OCI-LY7 (cell line): ENCODE results near the gene COL24A1. TPM values are rescaled to one million over a fixed set of nuclear protein-coding genes. Genes with fewer than 3 reads are reported as not detected.

Source experiments
- BruUV-seq: library from RNA; stranded (reverse); fragments of 400-500 nt; replicated peaks from 2 replicates; lab custom pipeline; 2021; lab: Mats Ljungman, UMichigan
- CTCF ChIA-PET: fragments of 300-600 bp; sonication (Branson Sonifier 250); formaldehyde crosslinking; loops from one replicate; lab custom pipeline; 2022; ENCODE audit warnings: antibody characterized with exemption; ENCODE audit not compliant: unreplicated experiment; lab: Charles Lee
- POLR2A ChIA-PET: fragments of 300-600 bp; sonication (Branson Sonifier 250); formaldehyde crosslinking; loops from one replicate; lab custom pipeline; 2022; ENCODE audit warnings: antibody characterized with exemption; lab: Charles Lee
- DNase-seq: peaks from one replicate; pipeline ENCODE4 v3.0.0-alpha.2; 2015; ENCODE audit warnings: low spot score
- H2AFZ ChIP-seq: fragments of 200-600 bp; sonication (generic), shearing (Covaris generic); 2 replicates; pipeline ENCODE4 v1.6.1; 2014; ENCODE audit warnings: mild to moderate bottlenecking, antibody characterized with exemption, low read length, moderate library complexity
- H3K27ac ChIP-seq: fragments of 200-600 bp; sonication (generic); 2 replicates; pipeline ENCODE4 v1.5.1; 2014; ENCODE audit warnings: mixed run types, low read depth, mild to moderate bottlenecking, moderate library complexity, low read length, inconsistent platforms; ENCODE audit not compliant: poor library complexity, severe bottlenecking
- H3K36me3 ChIP-seq: fragments of 200-600 bp; sonication (generic); 2 replicates; pipeline ENCODE4 v1.6.1; 2014; ENCODE audit warnings: mild to moderate bottlenecking, antibody characterized with exemption, low read length, moderate library complexity, mixed read lengths; ENCODE audit not compliant: insufficient read depth
- H3K4me1 ChIP-seq: fragments of 200-600 bp; sonication (generic); 2 replicates; pipeline ENCODE4 v1.5.1; 2014; ENCODE audit warnings: mild to moderate bottlenecking, low read length; ENCODE audit not compliant: insufficient read depth, poor library complexity, severe bottlenecking
- H3K4me2 ChIP-seq: fragments of 200-600 bp; sonication (generic); 2 replicates; pipeline ENCODE4 v1.6.1; 2014; ENCODE audit warnings: mild to moderate bottlenecking, low read length
- H3K4me3 ChIP-seq: fragments of 200-600 bp; sonication (generic); 2 replicates; pipeline ENCODE4 v1.5.1; 2014; ENCODE audit warnings: mild to moderate bottlenecking, low read depth, low read length; ENCODE audit not compliant: poor library complexity, severe bottlenecking
- H3K79me2 ChIP-seq: fragments of 200-600 bp; sonication (generic); 2 replicates; pipeline ENCODE4 v1.6.1; 2016; ENCODE audit warnings: low read depth, mild to moderate bottlenecking, low read length, moderate library complexity, mixed read lengths; ENCODE audit not compliant: insufficient read depth
- H3K9me2 ChIP-seq: fragments of 200-600 bp; sonication (generic); 2 replicates; pipeline ENCODE4 v1.6.1; 2016; ENCODE audit warnings: mild to moderate bottlenecking, low read length, mixed read lengths; ENCODE audit not compliant: insufficient read depth
- H3K9me3 ChIP-seq: fragments of 200-600 bp; sonication (generic); 2 replicates; pipeline ENCODE4 v1.6.1; 2014; ENCODE audit warnings: mild to moderate bottlenecking, mixed run types, low read length, mixed read lengths
- H4K20me1 ChIP-seq: fragments of 200-600 bp; sonication (generic); 2 replicates; pipeline ENCODE4 v1.6.1; 2014; ENCODE audit warnings: mild to moderate bottlenecking, antibody characterized with exemption, low read length, moderate library complexity, mixed read lengths; ENCODE audit not compliant: insufficient read depth
- EZH2phosphoT487 ChIP-seq: fragments of 200-600 bp; sonication (generic); IDR thresholded peaks from 2 replicates; pipeline ENCODE4 v1.6.1; 2018; ENCODE audit warnings: low read depth, borderline replicate concordance, mild to moderate bottlenecking, mixed run types, antibody characterized with exemption, low read length, moderate library complexity, mixed read lengths
- intact Hi-C: fragments of 100-400 bp; cut with micrococcal nuclease; formaldehyde crosslinking; loops from one replicate; pipeline ENCODE4 v1.10.0; 2022; ENCODE audit not compliant: unreplicated experiment
- total RNA-seq, 2 experiments: library from RNA; depleted of rRNA in 1 of 2; stranded (reverse); fragments of >200 nt in 1 of 2; shearing (Covaris generic) in 1 of 2; gene quantifications; 2 replicates each; pipeline ENCODE4 v1.2.3, GENCODE V29; 2014 to 2022
- TF ChIP-seq, protein P1 (sequence below): fragments of 200-600 bp; sonication (generic); conservative IDR thresholded peaks from 2 replicates; pipeline ENCODE4 v1.5.1; 2014; ENCODE audit warnings: mild to moderate bottlenecking, antibody characterized with exemption, low read length, moderate library complexity, mixed read lengths

The COL24A1 gene
- total RNA-seq, 2 experiments from 2014 or later: 0.06 to 0.23 TPM

GRCh38 chr1:85940656-85941306 lies 215.8 kb downstream of the COL24A1 start:
- Histone ChIP-seq H3K4me2 (no peak overlapping the region), H3K27ac (no peak overlapping the region), H3K36me3 (no peaks in the 10 kb centered on the region), H3K9me3 (no peaks in the 10 kb centered on the region), H3K4me3 (no peak overlapping the region), H4K20me1 (no peaks in the 10 kb centered on the region), H2AFZ (no peak overlapping the region), H3K4me1 (no peaks in the 10 kb centered on the region), H3K79me2 (no peaks in the 10 kb centered on the region), H3K9me2 (no peaks in the 10 kb centered on the region)
- BruUV-seq: no TSS peak
- CTCF ChIA-PET: no interaction called here
- POLR2A ChIA-PET: interaction anchor here (0.9 kb wide), 1 partner anchor 53 kb away, joined by 3 read pairs; no protein-coding TSS in a partner anchor
- intact Hi-C loops: no loop called here
- TF ChIP-seq EZH2phosphoT487: no peak
- TF ChIP-seq, protein P1, sequence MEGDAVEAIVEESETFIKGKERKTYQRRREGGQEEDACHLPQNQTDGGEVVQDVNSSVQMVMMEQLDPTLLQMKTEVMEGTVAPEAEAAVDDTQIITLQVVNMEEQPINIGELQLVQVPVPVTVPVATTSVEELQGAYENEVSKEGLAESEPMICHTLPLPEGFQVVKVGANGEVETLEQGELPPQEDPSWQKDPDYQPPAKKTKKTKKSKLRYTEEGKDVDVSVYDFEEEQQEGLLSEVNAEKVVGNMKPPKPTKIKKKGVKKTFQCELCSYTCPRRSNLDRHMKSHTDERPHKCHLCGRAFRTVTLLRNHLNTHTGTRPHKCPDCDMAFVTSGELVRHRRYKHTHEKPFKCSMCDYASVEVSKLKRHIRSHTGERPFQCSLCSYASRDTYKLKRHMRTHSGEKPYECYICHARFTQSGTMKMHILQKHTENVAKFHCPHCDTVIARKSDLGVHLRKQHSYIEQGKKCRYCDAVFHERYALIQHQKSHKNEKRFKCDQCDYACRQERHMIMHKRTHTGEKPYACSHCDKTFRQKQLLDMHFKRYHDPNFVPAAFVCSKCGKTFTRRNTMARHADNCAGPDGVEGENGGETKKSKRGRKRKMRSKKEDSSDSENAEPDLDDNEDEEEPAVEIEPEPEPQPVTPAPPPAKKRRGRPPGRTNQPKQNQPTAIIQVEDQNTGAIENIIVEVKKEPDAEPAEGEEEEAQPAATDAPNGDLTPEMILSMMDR: no peak
- DNase-seq: no peak

DNA sequence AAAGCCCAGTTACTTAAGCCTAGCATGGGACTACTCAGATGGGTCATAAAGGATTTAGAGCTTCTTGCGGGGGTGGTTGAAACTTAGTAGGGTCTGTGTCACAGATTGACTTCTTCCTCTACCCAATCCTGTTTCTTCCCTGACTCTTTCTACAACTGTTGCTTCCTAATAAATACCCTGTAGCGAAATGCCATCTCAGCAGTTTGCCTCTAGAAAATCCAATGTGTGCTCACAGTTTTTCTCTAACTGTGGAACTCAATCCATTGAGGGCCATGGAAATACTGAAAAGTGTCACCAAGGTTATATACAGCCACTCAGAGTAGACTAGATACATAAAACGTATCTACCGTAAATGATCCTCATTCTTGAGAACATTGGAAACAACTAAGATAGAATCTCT lies 217.7 kb downstream of the COL24A1 start:
- no peak for TF ChIP-seq EZH2phosphoT487
- TF ChIP-seq, protein P1: no peak
- no peaks in the 10 kb centered on the region for H3K79me2 ChIP-seq
- POLR2A ChIA-PET: no interaction called here
- H3K4me3 ChIP-seq: no peak overlapping the region
- no peak overlapping the region for H3K4me2 ChIP-seq
- H3K27ac ChIP-seq: no peak overlapping the region
- H3K9me2 ChIP-seq: no peaks in the 10 kb centered on the region
- no peaks in the 10 kb centered on the region for H3K36me3 ChIP-seq
- H2AFZ ChIP-seq: no peak overlapping the region
- no peak for DNase-seq
- intact Hi-C loops: no loop called here
- BruUV-seq: no TSS peak
- no peaks in the 10 kb centered on the region for H4K20me1 ChIP-seq
- no peaks in the 10 kb centered on the region for H3K9me3 ChIP-seq
- H3K4me1 ChIP-seq: no peaks in the 10 kb centered on the region
- CTCF ChIA-PET: no interaction called here

- BruUV-seq: no TSS peak
Observed at GRCh38 chr1:85936470-85936869, 220.1 kb downstream of the COL24A1 start.

More at GRCh38 chr1:85936470-85936869, 220.1 kb downstream of the COL24A1 start:
- Histone ChIP-seq H3K4me1 (no peaks in the 10 kb centered on the region), H3K4me3 (no peak overlapping the region), H2AFZ (no peak overlapping the region), H3K36me3 (no peaks in the 10 kb centered on the region), H3K79me2 (no peaks in the 10 kb centered on the region), H3K9me3 (no peaks in the 10 kb centered on the region), H3K4me2 (no peak overlapping the region), H4K20me1 (no peaks in the 10 kb centered on the region), H3K27ac (no peak overlapping the region), H3K9me2 (no peaks in the 10 kb centered on the region)
- intact Hi-C loops: no loop called here
- DNase-seq: no peak
- TF ChIP-seq, protein P1: no peak
- no peak for TF ChIP-seq EZH2phosphoT487
- ChIA-PET CTCF (no interaction called here), POLR2A (interaction anchor here (0.7 kb wide), 1 partner anchor 57 kb away, joined by 3 read pairs; no protein-coding TSS in a partner anchor)
